Colonic mucosa (tissue), 4 donors: ENCODE results near the gene ADGRF3. TPM values are rescaled to one million over a fixed set of nuclear protein-coding genes. Genes with fewer than 3 reads are reported as not detected.
A peak's percentile ranks its signal among the peaks of the same experiment; 100 is the strongest.

Source experiments
- DNase-seq: peaks from one replicate; pipeline ENCODE4 v3.0.0-alpha.2; 2020
- H3K27ac ChIP-seq: fragments of 200-600 bp; one replicate; pipeline ENCODE4 v1.8.0; 2021
- H3K27me3 ChIP-seq: fragments of 200-600 bp; one replicate; pipeline ENCODE4 v1.8.0; 2021
- H3K36me3 ChIP-seq: fragments of 200-600 bp; one replicate; pipeline ENCODE4 v1.8.0; 2021
- H3K4me1 ChIP-seq: fragments of 200-600 bp; one replicate; pipeline ENCODE4 v1.8.0; 2021; ENCODE audit warnings: mild to moderate bottlenecking
- H3K4me3 ChIP-seq: fragments of 200-600 bp; one replicate; pipeline ENCODE4 v1.8.0; 2021
- H3K9ac ChIP-seq, 2 donors: one replicate each; pipeline ENCODE4 v1.7.0; 2013; ENCODE audit warnings: control low read depth in 2 of 2, low read depth in 2 of 2, low read length in 2 of 2
- H3K9me3 ChIP-seq: fragments of 200-600 bp; one replicate; pipeline ENCODE4 v1.8.0; 2021
- intact Hi-C: fragments of 100-400 bp; cut with DNase I; formaldehyde crosslinking; loops from one replicate; pipeline ENCODE4 v1.14.1; 2022
- total RNA-seq, 2 donors: library from RNA; stranded (reverse); fragmentation: NEBNext Ultra II Directional in 1 of 2; extraction: Animal tissue kit (Norgen Biotek cat#: 25700) in 1 of 2; gene quantifications; one replicate each; pipeline ENCODE4 v1.2.1, GENCODE V29; 2021
- TF ChIP-seq, protein P1 (sequence below): fragments of 200-600 bp; IDR thresholded peaks from one replicate; pipeline ENCODE4 v1.8.0; 2022; ENCODE audit warnings: antibody characterized with exemption, mild to moderate bottlenecking
- donor health status: healthy.
- donor health status: DM: no; HTN: no; CAD: no.
- donor health status: DM: no; HTN: no; CAD: no.

Gene ADGRF3
- total RNA-seq, 2 donors from 2014 or later = 0.16 to 0.20 TPM

DNA sequence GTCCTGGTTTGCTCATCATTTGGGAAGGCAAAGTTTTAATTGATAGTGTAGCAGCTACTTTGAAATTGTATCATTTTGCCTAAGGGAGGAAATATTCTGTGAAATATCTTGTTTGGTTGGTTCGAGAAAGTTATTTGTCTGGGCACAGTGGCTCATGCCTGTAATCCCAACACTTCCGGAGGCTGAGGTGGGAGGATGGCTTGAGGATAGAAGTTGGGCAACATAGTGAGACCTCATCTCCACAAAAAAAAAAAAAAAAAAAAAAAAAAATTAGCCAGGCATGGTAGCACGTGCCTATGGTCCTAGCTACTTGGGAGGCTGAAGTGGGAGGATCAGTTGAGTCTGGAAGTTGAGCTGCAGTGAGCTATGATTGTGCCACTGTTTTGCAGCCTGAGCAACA is 3.1 kb upstream of the ADGRF3 start:
- intact Hi-C loops = no loop called here
- H3K9ac ChIP-seq = no peak overlapping the region
- TF ChIP-seq, protein P1, sequence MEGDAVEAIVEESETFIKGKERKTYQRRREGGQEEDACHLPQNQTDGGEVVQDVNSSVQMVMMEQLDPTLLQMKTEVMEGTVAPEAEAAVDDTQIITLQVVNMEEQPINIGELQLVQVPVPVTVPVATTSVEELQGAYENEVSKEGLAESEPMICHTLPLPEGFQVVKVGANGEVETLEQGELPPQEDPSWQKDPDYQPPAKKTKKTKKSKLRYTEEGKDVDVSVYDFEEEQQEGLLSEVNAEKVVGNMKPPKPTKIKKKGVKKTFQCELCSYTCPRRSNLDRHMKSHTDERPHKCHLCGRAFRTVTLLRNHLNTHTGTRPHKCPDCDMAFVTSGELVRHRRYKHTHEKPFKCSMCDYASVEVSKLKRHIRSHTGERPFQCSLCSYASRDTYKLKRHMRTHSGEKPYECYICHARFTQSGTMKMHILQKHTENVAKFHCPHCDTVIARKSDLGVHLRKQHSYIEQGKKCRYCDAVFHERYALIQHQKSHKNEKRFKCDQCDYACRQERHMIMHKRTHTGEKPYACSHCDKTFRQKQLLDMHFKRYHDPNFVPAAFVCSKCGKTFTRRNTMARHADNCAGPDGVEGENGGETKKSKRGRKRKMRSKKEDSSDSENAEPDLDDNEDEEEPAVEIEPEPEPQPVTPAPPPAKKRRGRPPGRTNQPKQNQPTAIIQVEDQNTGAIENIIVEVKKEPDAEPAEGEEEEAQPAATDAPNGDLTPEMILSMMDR = no peak
- H3K9me3 ChIP-seq = no peaks in the 10 kb centered on the region
- no peaks in the 10 kb centered on the region for H3K27me3 ChIP-seq
- H3K36me3 ChIP-seq = no peaks in the 10 kb centered on the region
- H3K27ac ChIP-seq = no peak overlapping the region
- no peak overlapping the region for H3K4me3 ChIP-seq
- DNase-seq = no peak
- peaks cover 11% of the 10 kb centered on the region for H3K4me1 ChIP-seq

DNA sequence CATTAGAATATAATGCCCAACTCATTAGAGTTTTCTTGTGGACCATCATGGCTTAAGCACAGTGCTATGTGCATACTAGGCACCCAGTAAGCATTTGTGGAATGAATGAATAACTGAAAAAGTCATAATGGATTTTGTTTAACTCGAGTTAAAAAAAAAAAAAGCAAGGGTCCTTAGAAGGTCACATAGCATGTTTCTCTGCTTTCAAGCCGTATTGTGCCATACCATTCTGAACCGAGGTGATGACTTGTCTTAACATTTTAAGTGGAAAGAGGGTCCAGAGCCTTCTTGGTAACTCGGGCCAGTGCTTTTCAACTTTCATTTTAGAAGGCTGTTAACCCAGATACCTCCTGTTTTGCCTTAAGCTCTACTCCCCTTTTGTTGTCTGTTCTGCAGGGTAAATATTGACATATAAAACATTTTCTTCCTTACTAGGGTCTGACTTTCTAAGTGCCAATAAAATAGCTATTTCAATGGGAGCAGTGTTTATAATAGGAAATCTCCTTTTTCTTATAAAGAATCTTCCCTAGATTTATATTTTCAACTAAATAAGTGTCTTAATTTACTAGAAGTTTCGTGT is 787 bp upstream of the ADGRF3 start:
- intact Hi-C loops = no loop called here
- Histone ChIP-seq H3K4me3 (peak overlapping the region; percentile 83), H3K9ac (peak overlapping the region; percentile 84 to 90), H3K9me3 (no peaks in the 10 kb centered on the region), H3K4me1 (peaks cover 17% of the 10 kb centered on the region), H3K27ac (peak overlapping the region; percentile 96), H3K36me3 (no peaks in the 10 kb centered on the region), H3K27me3 (no peaks in the 10 kb centered on the region)
- DNase-seq = no peak
- TF ChIP-seq, protein P1 = no peak

DNA sequence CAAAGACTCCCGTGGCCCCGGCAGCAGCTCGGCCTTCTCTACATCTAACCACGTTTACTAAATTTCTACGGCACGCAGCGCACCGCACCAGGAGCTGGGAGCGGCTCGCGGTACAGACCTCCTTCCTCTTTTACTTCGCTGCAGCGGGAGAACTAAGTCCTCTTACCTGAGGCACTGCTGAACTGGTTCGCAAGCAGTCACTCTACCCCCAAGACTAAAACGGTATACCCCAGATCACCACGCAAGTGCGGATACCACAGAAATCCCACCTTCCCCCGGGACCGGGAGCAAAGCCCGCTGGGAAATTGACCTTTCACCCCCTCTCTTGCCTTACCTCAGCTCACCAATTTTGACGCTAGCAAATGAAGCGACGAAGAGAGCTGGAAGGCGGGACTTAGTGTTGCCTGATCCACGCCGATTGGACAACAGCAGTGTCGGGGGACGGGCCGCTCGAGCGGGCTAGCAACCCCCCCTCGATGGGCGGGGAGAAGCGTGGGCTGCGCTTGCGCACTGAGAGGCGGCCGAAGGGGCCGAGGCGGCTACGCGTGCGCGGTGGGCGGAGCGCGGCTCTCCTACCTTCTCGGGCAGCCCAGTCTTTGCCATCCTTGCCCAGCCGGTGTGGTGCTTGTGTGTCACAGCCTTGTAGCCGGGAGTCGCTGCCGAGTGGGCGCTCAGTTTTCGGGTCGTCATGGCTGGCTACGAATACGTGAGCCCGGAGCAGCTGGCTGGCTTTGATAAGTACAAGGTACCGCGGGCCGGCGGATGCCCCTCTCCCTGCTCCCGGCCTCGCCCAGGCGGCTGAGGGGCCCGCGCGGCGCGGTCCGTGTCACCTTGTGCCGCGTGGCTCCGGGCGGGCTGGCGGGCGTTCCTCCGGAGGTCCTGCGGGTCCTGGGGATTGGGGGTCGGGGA is 790 bp downstream of the ADGRF3 start, which contains the start of gene SELENOI:
Gene SELENOI, plus strand, starts transcription at position 599 of the 909 bp plus-strand sequence. Its CDS starts 90 bp downstream, at position 689.
- Histone ChIP-seq H3K4me1 (peaks cover 17% of the 10 kb centered on the region), H3K9me3 (no peaks in the 10 kb centered on the region), H3K9ac (peak within 1 kb of the TSS; percentile 84 to 90), H3K27me3 (no peaks in the 10 kb centered on the region), H3K36me3 (no peaks in the 10 kb centered on the region), H3K4me3 (peak within 1 kb of the TSS; percentile 83), H3K27ac (peak within 1 kb of the TSS; percentile 96)
- peak; percentile 99 for DNase-seq
- intact Hi-C loops = no loop called here
- TF ChIP-seq, protein P1 = no peak

DNA sequence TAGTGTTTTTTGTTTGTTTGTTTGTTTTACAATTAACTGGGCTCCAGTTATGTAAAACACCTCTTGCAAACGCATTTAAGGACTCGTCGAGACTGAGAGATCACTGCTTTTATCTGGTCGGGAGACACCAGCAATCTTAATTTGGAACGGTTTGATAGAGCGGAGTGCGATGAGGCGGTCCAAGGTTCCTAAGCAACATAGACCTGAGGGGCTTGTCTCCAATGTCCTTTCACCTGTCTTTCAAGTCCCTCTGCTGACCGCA is 1.4 kb downstream of the ADGRF3 start:
- no peaks in the 10 kb centered on the region for H3K27me3 ChIP-seq
- H3K9ac ChIP-seq = peak overlapping the region; percentile 74 to 90
- intact Hi-C loops = no loop called here
- no peaks in the 10 kb centered on the region for H3K36me3 ChIP-seq
- peak overlapping the region; percentile 96 for H3K27ac ChIP-seq
- H3K4me3 ChIP-seq = peak overlapping the region; percentile 83
- TF ChIP-seq, protein P1 = no peak
- no peak for DNase-seq
- peaks cover 17% of the 10 kb centered on the region for H3K4me1 ChIP-seq
- H3K9me3 ChIP-seq = no peaks in the 10 kb centered on the region

DNA sequence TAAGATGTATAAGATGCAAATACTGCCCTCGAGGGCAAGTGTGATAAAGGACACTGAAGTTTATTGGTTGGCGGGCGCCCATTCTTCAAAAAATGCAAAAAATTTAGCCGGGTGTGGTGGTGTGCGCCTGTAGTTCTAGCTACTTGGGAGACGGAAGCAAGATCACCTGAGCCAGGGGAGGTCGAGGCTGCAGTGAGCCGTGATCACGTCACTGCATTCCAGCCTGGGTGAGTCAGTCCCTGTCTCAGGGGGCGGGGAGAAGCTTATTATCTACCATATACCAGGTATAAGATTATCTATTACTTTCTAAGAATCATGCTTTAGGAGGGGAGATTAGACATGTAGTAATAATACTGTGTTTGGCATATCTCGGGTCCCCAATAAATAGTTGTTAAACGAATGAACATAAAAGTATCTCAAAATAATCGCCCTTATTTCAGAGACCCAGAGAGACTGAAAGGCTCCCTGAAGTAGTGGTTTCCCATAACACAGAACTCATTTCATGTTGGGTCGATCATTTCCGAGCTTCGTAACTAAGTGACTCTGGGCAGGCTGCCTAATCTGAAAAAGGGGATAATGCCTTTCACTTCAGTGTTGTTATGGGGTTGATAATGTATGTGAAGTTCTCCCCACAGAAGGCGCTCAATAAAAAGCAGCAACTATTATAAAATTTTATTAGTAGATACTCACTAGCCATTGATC is 1.9 kb downstream of the ADGRF3 start:
- Histone ChIP-seq H3K4me1 (peaks cover 17% of the 10 kb centered on the region), H3K9ac (peak overlapping the region; percentile 74 to 90), H3K4me3 (peak overlapping the region; percentile 83), H3K36me3 (no peaks in the 10 kb centered on the region), H3K27ac (peak overlapping the region; percentile 96), H3K9me3 (no peaks in the 10 kb centered on the region), H3K27me3 (no peaks in the 10 kb centered on the region)
- intact Hi-C loops = no loop called here
- peak; percentile 36 for DNase-seq
- TF ChIP-seq, protein P1 = no peak
